ENCODE data around the gene CPAMD8.
"Not testable (repeated sequence)": the region's sequence is repeated elsewhere in the genome, so short reads cannot be mapped to it uniquely, and the experiment has no call there.

CPAMD8 gene

DNA sequence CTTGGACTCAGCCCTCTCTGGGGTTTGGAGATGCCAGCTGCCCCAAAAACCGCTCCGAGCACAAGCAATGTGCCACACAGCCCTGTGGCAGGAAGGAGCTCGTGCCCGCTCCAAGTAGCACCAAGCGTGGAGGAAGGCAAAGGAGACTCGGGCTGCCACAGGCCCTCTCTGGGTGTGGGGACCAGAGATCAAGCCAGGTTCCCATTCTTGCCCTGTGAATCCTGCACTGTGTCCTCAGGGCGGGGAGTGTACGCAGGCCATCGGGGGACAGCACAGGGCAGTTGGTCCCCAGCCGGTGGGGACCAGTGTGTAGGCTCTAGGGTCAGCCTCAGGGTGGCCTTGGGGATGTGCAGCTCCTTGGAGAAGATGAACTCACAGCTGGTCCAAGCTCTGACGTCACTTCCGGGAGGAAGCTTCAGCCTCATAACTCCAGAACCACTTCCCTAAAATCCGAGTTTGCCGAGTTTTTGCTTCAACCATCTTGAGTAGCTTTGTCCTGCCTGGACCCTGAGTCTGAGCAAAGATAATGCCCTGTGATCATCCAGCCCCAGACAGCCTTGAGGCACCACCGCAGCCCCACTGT lies 9.3 kb upstream of the CPAMD8 start:
- DNase-seq (ENCODE audit: low read depth, low spot score) = no peak
- in situ Hi-C loops (cut with HindIII; ENCODE audit: low sequenced_read_pairs) = no loop called here
- H3K4me3 ChIP-seq (ENCODE audit: low read depth, low read length) = no peak overlapping the region
- TF ChIP-seq, protein P1, sequence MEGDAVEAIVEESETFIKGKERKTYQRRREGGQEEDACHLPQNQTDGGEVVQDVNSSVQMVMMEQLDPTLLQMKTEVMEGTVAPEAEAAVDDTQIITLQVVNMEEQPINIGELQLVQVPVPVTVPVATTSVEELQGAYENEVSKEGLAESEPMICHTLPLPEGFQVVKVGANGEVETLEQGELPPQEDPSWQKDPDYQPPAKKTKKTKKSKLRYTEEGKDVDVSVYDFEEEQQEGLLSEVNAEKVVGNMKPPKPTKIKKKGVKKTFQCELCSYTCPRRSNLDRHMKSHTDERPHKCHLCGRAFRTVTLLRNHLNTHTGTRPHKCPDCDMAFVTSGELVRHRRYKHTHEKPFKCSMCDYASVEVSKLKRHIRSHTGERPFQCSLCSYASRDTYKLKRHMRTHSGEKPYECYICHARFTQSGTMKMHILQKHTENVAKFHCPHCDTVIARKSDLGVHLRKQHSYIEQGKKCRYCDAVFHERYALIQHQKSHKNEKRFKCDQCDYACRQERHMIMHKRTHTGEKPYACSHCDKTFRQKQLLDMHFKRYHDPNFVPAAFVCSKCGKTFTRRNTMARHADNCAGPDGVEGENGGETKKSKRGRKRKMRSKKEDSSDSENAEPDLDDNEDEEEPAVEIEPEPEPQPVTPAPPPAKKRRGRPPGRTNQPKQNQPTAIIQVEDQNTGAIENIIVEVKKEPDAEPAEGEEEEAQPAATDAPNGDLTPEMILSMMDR (IDR thresholded peaks at IDR 0.05; ENCODE audit: low read depth, low read length) = no peak

DNA sequence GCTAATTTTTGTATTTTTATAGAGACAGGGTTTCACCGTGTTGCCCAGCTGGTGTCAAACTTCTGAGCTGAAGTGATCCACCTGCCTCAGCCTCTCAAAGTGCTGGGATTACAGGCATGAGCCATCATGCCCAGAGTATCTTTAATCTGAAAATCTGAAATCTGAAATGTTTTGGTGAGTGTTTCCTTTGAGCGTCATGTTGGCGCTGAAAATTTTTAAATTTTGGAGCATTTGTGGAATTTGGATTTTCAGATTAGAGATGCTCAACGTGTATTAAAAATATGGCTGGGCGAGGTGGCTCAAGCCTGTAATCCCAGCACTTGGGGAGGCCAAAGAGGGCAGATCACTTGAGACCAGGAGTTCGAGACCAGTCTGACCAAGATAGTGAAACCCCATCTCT lies 5.1 kb upstream of the CPAMD8 start:
- DNase-seq (ENCODE audit: low read depth, low spot score) = no peak
- TF ChIP-seq, protein P1 (IDR thresholded peaks at IDR 0.05; ENCODE audit: low read depth, low read length) = no peak
- no peak overlapping the region for H3K4me3 ChIP-seq (ENCODE audit: low read depth, low read length)
- in situ Hi-C loops (cut with HindIII; ENCODE audit: low sequenced_read_pairs) = no loop called here

DNA sequence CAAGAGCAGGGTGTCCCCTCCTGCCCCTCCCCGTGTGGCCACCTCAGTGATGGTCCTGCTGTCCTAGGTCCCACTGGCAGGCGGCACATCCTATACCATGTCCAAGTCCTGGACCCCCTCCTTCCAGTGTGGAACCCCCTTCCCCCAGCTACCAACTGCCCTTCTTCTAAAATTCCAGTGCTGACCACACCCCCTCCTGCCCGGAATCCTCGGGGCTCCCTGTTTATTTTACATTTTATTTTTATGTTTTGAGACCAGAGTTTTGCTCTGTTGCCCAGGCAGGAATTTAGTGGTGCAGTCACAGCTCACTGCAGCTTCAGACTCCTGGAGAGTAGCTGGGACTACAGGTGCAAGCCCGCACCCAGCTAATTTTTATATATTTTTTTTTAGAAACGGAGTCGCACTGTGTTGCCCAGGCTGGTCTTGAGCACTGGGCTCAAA lies 945 bp upstream of the CPAMD8 start:
- no peak for DNase-seq (ENCODE audit: low read depth, low spot score)
- H3K4me3 ChIP-seq (ENCODE audit: low read depth, low read length) = no peak overlapping the region
- in situ Hi-C loops (cut with HindIII; ENCODE audit: low sequenced_read_pairs) = no loop called here
- TF ChIP-seq, protein P1 (IDR thresholded peaks at IDR 0.05; ENCODE audit: low read depth, low read length) = no peak

DNA sequence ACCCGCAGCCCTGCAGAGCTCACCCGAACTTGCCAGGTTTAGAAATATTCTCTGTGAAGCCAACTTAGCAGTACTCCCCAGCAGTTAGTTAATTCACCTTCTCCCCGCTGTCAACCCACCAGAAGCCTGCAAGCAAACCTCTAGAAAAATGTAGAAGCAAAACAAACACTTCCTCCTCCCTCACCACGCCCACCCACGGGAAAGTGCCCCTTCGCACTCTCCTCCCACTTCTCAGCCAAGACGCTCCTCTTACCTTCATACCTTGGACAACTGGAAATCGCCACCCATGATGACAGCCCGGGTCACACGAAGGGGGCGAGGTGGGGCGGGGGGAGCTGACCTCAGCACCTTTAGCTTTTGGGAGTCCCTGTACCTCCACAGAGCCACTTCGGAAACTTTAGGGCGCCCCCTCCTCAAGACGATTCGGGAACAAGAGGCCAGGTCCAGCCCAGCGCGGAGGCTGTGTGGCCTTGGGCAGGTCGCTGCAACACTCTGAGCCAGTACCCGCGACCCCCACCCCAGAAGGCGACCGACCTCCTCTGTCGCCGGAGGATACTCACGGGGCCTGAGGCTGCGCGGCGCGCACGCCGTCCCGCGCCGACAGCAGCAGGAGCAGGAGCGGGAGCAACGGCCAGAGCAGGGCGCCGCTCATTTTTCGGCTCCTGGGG lies 485 bp downstream of the CPAMD8 start:
- DNase-seq (ENCODE audit: low read depth, low spot score) = no peak

DNA sequence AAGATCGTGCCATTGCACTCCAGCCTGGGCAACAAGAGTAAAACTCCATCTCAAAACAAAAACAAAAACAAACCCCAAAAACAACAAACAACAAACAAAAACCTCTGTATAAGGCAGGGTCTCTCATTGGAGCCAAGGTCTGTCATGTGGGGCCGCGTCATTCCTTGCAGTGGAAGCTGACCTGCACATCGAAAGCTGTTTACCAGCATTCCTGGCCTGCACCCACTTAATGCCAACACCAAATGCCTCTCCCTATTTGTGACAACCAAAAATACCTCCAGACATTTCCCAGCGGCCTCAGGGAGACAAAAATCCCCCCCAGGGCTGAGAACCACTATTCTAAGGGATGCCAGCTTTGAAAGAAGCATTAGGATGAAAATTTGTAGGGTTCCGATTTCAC lies 1.2 kb downstream of the CPAMD8 start:
- no peak for DNase-seq (ENCODE audit: low read depth, low spot score)
- no peak overlapping the region for H3K4me3 ChIP-seq (ENCODE audit: low read depth, low read length)
- in situ Hi-C loops (cut with HindIII; ENCODE audit: low sequenced_read_pairs) = no loop called here
- TF ChIP-seq, protein P1 (IDR thresholded peaks at IDR 0.05; ENCODE audit: low read depth, low read length) = no peak

More for the DNA sequence above, 485 bp downstream of the CPAMD8 start:
- TF ChIP-seq, protein P1 (IDR thresholded peaks at IDR 0.05; ENCODE audit: low read depth, low read length) = no peak
- no peak overlapping the region for H3K4me3 ChIP-seq (ENCODE audit: low read depth, low read length)
- in situ Hi-C loops (cut with HindIII; ENCODE audit: low sequenced_read_pairs) = no loop called here

DNA sequence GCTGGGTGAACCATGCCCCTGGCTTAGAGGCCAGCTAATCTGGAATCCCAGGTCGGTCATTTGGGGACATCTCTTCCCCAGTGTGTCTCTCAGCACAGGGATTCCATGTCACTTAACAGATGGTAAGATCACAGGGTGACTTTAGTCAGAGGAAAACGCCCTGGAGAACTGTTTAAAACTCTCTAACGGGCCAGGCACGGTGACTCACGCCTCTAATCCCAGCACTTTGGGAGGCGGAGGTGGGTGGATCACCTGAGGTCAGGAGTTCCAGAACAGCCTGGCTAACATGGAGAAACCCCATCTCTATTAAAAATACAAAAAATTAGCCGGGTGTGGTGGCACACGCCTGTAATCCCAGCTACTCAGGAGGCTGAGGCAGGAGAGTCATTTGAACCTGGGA lies 1.7 kb downstream of the CPAMD8 start:
- H3K4me3 ChIP-seq (ENCODE audit: low read depth, low read length); DNase-seq (ENCODE audit: low read depth, low spot score); in situ Hi-C loops (cut with HindIII; ENCODE audit: low sequenced_read_pairs): not testable (repeated sequence)

DNA sequence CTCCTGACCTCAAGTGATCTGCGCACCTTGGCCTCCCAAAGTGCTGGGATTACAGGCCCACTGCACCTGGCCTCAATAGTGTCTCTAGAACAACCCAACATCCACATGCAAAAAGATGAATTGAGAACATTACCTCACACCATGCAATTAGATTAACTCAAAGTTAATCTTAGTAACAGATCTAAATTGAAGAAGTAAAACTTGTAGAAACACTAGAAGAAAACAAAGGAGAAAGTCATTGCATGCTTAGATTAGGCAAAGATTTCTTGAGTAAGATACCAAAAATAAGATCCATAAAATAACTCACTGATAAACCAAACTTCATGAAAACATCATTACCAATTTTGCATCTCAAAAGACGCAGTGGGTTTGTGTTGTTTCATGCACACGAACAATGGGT lies 2.8 kb downstream of the CPAMD8 start:
- TF ChIP-seq, protein P1 (IDR thresholded peaks at IDR 0.05; ENCODE audit: low read depth, low read length) = no peak
- in situ Hi-C loops (cut with HindIII; ENCODE audit: low sequenced_read_pairs) = no loop called here
- H3K4me3 ChIP-seq (ENCODE audit: low read depth, low read length) = no peak overlapping the region
- DNase-seq (ENCODE audit: low read depth, low spot score) = no peak

Data from astrocyte of the spinal cord (primary cell).